COLO829 (cell line): ENCODE measurements around the gene LGR4.
A peak's percentile ranks its signal among the peaks of the same experiment; 100 is the strongest.

Source experiments
- DNase-seq: peaks from one replicate; pipeline ENCODE4 v3.0.0; 2012; ENCODE audit warnings: low spot score

The LGR4 gene

DNA sequence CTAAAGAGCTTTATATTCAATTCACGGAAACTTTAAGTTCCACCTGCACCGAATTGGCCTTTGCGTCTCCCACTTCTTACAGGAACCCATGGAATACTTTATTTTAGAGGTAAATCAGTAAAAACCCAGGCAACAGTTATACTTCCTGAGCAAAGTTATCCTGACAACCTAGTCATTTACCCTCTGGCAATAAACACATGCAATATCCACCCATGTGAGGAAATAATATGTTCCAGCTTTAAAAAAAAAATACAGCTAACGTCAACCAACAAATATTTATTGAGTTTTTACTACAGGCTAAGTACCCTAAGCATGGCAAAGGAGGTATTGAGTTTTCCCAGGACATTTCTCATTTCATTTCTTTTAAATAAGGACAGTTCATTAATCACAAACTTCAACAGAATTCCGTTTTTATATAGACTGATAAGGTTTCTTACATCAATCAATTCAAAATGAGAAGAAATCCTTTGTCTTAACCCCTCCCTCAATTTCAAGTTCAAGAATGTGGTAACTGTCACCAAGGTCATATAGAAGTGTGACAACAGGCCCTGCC lies 71.2 kb downstream of the LGR4 start:
- no peak for DNase-seq

DNA sequence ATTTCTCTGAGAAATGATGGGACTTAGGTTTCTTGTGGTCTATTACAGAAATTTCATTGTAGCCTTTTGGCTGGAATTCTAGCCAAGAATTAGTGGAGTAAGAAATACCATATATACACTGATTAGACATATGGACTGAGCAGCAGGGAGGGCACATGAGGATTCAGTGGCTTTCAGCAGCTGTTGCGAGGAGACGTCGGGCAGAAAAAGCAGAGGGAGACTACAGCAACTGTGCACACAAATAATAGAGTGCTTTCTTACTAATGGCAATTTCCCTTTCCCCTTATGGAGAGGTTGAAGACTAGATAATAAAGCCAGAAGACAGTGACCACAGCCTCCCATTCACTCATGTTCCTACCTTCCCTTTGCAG lies 74.2 kb downstream of the LGR4 start:
- DNase-seq, result no peak

DNA sequence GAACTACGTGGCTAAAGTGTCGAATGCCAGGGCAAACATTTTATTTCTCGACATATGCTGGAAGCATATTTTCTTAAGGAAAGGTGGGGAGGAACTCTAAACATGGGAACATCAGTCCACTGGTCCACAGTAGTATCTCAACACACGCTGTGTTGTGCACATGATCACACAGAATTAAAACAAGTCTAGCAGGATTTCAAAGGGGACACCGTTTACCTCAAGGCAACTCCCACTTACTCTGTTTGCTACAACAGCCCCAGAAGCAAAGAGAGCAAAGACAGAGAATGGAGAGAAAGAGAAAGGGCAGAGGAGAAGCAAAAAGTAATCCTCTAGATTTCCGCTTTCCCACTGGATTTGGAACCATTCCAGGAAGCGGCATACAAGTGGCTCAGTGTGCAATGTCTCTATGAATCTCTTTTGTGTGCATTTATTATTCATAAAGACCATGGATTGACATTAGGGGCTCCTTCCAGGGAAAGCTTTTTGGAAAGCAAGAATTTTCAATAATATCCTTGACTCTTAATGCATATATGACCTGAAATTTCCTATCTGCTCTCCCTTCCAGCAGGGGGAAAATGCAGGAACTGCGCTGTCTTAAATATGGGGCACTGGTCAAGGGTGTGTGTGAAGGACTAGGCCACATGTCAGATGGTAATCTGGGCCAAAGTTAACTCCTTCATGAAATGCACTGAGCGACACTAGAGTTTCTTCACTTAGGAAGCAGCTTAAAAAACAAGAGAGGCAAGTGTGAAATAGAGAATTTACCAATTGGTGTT lies 74.8 kb downstream of the LGR4 start:
- peak; percentile 22 for DNase-seq

DNA sequence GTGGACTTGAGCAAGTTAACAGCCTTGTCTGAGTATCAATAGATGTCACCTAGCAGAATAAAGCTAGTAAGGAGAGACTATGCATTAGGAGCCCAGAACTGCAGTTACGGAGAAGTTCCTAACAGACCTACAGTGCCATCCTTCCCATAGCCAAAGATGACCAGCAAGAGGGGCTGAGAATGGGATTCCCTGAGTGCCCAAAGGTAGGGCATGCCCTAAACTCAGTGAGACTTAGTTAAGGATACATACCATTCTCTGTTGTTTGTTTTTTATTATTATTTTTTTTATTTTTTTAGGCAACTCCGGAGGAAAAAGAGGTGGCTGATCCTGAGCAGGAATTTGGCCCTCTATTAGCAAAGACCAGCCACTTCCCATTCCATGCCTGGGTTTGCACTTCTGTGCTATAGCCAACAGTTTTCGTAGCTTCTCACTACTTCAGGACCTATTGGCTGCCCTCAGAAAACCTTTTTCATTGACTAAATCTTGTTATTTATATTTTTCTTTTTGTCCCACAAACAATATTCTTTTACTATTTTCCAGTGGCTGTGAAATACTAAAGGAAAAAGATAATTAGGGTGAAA lies 76.2 kb downstream of the LGR4 start:
- no peak for DNase-seq

DNA sequence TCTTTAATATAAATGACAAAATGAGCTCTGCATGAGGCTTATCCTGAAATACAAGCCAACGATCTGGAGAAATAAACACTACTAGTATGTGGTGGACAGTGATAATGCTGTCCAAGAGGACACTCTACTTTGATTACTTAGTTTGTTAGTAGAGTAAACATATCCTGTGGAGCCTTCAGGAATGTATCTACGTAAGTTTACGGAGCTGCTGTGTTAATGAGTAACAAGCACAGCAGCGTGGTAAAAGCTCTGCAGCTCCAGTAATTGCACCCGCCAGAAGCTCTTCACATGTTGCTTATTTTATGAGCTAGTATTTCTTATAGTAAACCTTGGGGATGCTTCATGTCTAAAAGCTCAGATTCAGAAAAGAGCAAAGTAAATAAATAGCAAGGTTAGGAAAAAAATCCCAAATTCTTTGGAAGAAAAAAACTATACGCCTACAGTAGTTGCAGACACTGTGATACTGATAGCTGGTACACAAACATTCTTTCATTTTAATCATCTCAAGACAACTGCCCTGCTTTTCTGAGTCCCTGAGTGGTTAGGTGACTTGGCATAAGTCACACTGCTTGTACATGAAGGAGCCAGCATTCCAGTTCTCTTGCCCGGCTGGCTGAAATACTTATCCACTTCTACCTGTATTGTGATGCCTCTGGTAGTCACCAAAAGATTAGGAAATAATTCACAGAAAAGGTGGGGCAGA lies 76.9 kb downstream of the LGR4 start:
- DNase-seq, result no peak

DNA sequence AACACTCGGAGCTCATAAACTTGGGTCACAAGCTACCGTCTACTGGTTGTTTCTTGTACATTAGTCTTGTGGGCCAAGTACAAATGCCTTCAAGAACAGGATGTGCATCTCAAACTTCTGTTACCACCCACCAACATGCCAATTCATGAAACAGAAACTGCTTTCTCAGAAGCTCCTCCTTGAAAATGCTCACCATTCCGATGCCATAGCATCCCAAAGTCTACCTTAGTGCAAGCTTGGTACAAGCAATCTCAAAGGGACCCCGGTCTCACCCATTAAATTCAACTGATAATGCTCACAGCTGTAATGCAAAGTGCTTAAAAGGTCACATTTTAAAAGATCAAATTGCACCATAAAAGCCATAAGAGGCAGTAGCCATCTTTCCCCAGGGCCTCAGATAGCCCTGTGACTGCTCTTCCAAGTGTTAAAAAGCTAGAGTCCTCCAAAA lies 77.8 kb downstream of the LGR4 start:
- no peak for DNase-seq

DNA sequence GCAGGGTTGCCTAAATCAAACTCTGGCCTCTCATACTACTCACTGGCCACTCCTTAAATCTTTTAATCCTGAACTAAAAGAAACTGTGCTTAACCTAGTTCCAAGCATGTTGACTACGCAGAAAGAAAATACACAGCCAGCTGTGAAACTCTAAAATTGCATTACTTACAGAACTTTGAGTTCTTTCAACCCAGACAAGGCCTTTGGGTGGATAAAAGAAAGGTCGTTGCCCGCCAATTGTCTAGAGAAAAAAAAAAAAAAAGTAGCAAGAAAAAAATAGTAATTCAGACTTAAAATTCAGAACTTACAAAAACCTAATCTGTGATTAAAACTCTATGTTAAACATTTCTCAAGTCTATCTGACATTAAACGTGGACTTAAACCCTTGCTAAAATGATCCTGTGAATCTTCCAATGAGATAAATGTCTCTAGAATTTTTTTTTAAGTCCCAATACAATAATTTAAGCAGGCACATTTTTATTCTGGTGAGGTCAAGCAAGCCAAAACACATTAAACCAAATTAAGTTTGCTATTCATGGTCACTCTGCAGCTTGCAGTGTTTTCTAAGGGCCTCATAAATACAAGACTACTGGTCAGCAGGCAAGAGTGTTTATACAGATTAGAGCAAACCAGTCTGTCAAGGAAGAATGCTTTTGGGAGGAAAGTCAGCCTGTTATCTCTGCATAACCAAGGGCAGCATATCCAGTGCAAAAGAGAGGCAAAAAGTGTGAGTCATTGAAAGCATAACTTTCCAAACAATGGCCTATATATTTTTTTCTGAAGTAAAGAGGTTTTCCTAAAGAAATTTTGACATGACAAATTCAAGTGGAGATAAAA lies 80.1 kb downstream of the LGR4 start:
- peak; percentile 27 for DNase-seq

DNA sequence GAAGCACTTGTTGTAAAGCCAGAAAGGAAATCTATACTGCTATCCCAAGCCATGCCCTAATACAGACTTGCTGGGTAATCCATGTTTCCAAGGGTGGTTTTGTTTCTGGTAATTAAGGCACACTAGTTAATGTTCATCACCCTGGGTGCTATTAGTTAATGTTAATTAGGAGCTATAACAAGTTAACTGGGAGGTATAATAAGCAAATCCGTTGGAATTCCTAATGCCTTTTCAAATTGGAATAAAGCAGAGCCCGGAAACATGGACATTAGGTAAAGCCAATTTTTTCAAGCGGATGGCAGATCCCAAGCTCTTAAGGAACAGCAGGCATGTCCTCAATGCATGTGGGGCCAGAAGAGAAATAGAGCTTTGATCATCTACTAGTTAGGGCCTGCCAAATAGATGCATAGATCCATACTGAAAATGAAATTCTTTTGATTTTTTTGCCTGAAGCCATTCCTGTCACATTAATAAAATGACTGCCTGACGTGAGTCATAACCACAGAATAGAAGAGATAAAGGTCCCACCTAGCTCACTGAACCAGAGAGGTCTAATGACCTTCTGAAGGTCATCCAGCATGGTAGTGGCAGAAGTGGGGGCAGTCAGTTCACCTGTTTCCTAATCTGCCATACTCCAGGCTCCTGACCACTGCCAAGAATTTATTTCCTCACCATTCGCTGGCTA lies 81.1 kb downstream of the LGR4 start:
- no peak for DNase-seq

DNA sequence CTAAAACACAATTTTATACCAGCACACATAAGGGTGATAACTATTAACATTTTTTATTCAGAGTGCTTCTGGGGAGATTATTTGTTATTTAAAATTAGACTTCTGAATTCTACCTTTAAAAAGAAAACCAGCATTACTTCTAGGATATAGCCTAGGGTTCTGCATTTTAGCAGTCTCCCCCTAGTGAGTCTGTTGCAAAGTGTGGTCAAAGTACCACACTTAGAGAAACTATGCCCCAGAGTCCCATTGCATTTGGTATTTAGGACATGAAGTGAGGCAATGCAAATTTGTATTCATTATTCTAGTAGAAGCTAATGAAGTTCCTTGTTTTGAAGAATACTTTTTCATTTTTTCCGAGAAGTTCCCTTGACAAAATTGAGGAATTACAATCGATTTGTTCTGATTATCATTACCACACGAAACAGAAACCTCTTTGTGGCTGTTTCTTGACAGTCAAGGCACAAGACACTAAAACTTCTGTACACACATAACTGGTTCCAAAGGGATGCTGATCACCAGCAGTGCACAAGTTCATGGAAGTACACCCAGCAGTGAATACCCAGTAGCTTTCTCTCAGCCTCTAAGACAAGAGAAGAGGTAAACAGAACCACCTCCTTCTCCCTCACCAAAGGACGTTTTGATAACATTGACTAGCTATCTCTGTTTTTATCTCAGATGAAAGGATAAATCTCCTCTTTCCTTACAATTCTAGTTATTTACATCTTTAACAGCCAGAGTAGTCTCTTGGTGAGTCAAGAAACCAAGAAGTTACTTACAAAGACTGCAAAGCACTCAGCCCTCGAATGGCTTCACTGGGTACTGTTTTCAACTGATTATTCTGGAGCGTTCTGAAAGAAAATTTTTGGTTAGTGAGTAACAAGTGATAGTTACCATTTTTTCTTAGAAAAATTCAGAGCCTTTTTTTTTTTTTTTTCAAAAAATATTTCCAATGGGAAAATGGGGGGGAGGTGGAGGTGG lies 82.0 kb downstream of the LGR4 start:
- no peak for DNase-seq

DNA sequence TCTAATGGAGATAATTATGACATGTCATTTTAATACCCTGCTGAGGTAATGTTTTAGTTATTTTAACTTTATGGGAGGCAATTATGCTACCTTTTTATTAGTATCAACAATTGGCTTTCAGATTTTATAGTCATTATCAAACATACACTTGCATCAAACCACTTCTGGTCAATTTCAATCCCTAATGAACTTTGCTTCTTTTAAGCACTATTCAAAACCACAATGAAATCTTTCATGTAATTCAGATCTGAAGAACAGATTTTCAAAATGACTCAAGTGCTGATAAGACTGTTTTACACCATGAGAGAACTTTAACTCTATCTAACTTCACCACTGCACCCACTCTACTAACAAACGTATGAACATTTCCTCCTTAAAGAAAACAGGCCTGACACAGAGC lies 83.7 kb downstream of the LGR4 start:
- DNase-seq, result peak; percentile 29

DNA sequence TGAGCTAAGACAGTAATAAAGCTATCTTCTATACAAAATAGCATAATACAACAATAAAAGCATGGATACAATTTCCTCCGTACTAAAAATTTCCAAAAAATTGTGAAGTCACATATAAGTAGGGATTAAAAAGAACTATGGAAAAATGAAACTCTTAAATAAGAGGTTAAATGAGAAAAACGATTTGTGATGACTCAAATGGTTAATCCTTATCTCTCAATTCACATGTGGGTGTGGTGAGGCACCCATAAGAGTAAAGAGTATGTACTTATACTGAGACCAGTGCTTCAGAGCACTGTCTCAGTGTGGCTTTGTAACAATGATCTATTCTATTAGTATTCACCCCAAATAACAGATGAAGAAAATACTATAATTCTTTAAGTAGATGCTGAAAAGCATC lies 84.6 kb downstream of the LGR4 start:
- no peak for DNase-seq

DNA sequence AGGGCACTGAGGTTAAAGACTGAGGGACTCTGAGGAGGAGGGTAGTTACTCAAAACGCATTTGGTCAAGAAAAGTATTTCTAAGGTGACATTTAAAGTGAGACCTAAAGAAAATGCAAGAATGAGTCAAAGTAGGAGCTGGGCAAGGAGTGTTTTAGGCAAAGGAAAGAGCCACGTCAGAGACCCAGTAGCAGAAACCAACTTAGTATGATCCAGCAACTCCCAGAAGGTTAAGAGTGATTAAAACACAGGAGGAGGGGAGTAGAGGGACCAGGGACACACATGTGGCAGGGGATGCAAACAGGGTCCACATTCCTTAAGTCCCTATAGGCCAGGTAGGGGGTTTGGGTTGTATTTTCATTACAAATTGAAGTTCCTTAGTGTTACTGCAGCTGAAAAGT lies 85.2 kb downstream of the LGR4 start:
- no peak for DNase-seq

DNA sequence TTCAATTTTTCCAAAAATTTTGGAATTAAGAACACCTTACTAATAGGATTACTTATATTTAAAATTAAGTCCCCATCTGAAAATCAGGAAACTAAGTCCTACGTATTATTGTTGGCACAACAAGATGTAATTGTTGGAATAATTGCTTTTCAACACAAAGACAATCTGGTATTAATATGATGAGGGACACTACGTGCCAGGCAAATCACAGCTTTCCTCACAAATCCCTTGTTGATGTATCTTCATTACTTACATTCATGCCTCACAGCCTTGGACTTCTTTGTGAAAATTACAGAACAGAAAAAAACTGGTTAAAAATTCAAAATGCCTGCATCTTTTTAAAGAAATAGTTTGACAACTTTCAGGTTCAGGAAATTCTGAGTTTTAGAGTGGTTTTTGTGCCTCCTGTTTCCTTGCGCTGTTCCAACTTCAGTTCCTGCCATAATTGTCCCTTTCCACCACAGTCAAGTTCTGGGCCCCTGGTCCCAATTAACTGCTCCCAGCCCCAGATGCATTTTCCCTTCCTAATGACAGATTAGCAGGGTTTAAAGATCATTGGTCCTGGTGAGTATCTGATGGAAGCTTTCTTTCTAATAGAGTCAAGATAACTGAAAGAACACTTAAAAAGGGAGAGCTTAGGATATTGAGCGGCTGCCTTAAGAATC lies 86.3 kb downstream of the LGR4 start:
- DNase-seq, result no peak

DNA sequence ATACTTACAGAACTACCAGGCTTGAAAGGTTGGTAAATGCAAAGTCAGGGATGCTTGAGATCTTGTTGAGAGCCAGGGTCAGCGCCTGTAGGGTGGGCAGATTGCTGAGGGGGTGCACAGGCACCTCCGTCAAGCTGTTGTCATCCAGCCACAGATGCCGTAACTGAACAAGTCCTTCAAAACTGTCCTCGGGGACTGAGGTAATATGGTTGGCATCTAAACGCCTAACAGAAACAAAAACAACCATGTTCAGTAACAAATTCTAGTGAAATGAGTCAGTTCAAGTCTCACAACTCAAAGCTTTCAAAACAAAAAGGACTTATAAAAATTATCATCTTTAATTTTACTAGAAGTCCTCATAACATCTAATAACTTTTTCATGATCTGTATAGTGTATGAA lies 87.3 kb downstream of the LGR4 start:
- DNase-seq, result no peak

DNA sequence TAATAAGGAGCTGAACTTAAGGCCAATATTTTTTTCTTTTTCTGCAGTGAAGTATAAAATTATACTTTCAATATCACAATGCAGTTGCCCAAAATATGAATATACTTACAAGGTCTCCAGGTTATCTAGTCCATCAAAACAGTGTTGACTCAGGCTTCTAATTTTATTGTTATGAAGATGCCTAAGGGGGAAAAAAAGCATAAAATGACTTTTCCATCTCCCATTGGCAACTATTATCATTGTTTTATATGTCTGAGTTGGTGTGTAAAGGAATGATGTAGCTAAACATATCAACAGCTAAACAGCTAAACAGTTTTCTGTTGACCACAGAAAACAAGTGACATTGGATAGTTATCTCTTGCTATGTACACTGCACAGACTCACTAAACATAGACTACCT lies 88.4 kb downstream of the LGR4 start:
- no peak for DNase-seq

DNA sequence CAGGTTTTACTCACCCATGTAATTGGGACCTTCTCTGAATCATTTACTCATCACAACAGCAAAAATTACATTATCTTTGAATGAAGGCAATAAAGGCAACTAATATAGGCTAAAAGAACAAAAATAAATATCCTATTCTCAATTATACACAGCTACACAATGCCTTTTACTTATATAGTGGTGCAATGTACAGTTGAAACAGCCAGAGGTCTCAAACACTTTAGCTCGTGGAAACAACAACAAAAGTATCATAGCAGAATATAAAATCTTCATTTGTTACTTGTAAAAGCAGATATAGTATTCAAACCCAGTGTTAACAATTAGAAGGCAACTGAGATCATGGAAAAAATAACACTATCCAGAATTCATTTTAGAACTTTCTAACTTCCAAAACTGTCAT lies 88.9 kb downstream of the LGR4 start:
- DNase-seq, result no peak

DNA sequence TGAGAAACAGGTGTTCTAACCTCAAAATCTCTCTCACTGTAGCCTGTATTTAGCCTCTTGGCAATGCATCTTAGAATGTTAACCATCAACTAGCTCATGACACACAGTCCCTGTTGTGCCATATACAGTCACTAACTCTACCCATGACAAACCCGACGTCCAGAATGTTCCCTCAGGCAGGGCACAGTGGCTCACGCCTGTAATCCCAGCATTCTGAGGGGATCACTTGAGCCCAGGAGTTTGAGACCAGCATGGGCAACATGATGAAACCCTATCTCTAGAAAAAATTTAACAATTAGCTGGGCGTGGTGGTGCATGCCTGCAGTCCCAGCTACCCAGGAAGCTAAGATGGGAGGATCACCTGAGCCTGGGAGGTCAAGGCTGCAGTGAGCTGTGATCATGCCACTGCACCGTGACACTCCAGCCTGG lies 91.3 kb downstream of the LGR4 start:
- DNase-seq, result no peak

DNA sequence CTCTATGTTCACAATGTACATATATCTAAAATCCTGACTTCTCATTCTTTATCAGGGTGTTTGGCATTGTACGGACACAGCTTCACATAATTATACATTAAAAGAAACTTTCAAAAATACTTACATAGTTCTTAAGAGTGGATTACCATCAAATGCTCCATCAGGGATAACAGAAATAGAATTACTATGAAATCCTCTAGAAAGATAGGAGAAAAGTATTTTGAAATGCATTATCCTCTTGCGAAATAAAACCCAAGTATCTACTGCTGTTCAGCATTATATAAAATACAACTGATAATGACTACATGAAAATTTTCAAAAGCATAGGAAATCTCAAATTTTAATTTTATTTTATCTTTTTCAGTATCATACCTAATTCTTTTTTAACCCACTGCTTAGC lies 91.8 kb downstream of the LGR4 start:
- DNase-seq, result no peak

DNA sequence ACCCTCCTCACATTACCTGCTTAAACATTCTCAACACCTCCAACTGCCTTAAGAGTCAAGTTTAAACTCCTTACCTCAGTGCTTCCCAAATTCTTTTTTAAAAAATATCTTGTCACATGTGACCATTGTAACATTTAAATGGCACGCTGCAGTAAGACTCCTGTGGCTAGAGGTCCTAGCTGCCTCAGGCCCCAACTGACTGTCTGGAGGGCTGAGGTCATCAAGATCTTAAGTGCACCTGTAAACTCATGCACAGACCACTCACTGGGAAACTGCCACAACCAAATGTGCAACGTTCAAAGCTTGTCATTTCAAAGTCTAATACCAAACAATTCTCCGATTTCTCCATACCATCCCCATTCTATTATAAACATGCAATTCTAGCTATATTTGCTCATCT lies 93.1 kb downstream of the LGR4 start:
- no peak for DNase-seq

DNA sequence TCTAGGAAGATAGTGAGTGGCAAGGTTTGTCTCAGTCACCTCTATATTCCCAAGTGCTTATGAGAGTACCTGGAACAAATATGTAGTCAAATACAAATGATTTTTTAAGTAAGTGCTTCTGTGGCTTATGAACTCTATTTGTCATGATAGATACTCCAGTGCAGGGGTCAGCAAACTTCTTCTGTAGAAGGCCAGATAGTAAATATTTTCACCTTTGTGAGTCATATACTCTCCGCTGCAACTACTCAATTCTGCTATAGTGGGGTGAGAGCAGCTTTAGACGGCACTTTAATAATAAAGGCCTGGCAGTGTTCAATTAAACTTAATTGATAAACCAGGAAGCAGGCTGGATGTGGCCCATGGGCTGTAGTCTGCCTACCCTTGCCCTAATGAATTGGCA lies 97.2 kb downstream of the LGR4 start:
- no peak for DNase-seq
